GM04504 (cell line): Measurements from ENCODE around the gene MATR3.

Experiments used
- DNase-seq: peaks from one replicate; pipeline ENCODE4 v3.0.0-alpha.2; 2012; ENCODE audit warnings: low read depth

The MATR3 gene

DNA sequence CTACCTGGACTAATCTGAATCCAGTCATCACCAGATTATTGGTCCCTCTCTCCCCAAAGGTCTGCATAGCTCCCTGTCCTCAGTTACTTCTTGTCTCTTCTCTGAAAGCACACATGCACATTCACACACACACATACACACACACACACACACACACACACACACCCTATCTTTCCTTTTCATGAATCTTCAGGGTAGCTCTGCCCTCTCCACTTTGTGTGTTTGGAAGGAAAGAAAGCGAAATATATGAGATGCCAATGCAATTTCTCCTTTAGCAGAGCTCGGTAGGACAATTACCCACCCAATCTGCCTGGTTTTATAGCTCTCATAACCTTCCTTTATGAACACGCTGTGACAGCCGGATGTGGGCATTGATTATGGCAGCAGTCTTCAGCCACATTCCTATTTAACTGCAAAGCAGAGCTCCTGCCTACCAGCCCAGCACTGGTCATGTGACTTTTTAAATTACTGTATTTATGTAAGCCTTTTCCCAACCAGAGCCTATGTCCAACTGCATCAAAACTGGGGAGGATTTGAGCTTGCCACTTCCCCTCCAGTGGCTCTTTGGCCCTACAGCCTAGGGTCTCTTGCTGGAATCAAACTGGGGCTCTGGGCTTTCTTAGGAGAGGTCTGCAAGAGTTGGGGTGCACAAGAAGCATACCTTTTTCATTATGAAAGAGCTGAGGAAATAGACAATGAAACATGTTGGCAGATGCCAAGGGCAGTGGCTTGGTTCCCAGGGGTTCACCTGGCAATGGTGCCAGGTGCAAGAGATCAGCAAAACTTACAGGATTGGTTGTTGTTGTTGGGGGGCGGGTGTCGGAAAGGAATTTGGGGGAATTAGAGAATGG lies 20.8 kb upstream of the MATR3 start:
- DNase-seq, result peak; percentile 24

DNA sequence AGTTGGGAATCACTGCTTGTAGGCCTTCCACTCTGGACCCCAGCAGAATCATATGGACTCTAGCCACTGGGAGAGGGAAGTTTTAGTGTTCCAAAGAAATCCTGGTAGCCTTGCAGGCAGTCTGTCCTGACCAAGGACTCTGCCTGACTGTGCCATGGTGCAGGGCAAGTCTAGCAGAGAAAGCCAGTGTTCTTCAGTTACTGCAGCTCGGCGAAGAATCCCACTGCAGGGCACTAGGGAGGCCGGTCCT lies 20.3 kb upstream of the MATR3 start:
- DNase-seq, result no peak

DNA sequence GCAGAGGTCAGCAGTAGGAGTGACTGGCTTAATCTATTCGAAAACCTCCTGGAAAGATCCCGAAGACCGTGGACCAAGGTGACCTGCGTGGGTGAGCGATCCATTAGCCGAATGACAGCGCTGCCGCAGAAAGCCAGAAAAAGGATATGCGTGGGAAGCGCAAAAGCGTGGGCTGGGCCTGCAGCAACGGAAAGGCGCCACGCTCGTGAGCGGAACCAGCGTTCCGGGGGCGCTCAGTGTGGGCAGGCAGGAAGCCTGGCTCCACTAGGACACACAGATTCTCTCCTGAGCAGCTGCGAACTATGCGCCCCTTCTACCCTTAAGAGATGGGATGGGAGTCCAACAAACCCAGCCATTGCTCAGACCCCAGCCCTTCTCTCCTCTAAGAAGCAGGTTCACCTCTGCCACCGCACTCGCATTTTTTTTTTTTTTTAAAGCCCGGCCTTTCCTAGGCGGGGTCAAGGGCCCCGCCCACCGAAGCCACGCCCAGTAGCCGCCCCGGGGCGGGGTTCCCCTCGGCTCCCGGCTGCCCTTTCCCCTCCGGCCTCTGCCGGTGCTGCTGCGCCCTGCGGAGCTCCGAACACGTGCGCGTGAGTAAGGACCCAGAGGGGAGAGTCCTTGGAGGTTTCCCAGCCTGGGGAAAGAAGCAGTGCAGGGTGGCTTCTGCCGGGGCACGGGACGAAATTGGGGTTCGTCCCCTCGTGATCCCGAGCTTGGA lies 19.8 kb upstream of the MATR3 start:
- peak; percentile 59 for DNase-seq

- DNase-seq, result no peak
These were observed 18.0 kb upstream of the MATR3 start for GRCh38 chr5:139275536-139275935.

- no peak for DNase-seq
These were observed 17.6 kb upstream of the MATR3 start for GRCh38 chr5:139275956-139276355.

GRCh38 chr5:139276426-139276825 lies 17.1 kb upstream of the MATR3 start:
- no peak for DNase-seq

GRCh38 chr5:139277171-139277570 lies 16.4 kb upstream of the MATR3 start:
- no peak for DNase-seq

DNA sequence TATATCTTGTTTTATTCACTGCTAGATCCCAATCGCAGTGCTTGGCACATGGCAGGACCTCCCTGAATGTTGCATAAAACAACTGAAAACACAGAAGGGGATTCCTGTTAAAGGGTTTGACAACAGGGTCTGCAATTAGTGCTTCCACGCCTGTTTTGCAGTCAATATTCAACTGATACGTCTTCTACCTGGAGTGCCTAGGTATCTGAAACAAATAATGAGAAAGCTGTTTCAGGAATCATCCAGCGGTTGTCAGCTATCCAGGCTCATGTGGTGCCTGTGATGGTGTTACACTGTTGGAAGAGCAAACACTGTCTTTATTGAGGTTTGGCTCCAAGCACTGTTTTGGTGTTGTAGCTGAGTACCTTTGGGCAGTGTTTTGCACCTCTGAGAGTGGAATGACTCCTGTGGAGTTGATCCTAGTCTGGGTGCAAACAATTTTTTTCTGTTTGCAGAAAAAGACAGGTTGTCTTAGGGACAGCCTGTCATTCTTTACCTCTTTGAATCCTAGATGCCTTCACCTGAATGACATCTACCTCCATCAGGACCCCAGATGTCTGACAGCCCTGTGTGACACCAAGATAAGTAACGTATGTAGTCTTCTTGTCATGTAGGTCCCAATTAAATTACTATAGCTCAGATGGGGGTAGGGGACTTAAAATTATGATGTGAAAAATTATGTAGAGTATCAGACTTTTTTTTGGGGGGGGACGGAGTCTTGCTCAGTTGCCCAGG lies 14.8 kb upstream of the MATR3 start:
- DNase-seq, result no peak

DNA sequence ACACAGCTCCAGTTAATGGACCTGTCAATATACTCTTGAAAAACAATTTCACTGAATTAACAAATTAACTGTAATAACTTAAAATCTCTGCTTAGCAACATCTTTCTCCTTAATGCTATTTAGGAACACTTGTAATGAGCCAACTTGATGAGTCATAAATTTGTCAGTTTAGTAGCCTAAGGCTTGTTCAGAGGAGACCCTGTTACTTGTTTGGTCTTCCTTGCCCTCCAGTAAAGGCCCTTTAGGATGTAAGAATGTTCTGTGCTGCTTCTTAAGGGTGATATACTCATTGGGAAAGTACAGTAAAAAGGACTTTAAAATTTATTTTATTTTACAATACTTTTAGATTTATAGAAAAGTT lies 11.4 kb upstream of the MATR3 start:
- no peak for DNase-seq

- DNase-seq, result no peak
These were observed 10.0 kb upstream of the MATR3 start for GRCh38 chr5:139283252-139284166.

DNA sequence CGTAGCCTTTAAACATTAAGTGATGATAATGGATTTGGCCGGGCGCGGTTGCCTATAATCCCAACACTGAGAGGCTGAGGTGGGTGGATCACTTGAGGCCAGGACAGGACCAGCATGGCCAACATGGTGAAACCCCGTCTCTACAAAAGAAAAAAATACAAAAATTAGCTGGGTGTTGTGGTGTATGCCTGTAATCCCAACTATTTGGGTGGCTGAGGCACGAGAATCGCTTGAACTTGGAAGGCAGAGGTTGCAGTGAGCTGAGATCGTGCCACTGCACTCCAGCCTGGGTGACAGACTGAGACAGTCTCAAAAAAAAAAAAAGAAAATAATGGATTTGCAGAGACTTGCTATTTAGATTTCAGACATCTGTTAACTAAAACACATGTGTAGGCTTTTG lies 9.2 kb upstream of the MATR3 start:
- no peak for DNase-seq

- no peak for DNase-seq
These were observed 7.7 kb upstream of the MATR3 start for GRCh38 chr5:139285651-139286392.

DNA sequence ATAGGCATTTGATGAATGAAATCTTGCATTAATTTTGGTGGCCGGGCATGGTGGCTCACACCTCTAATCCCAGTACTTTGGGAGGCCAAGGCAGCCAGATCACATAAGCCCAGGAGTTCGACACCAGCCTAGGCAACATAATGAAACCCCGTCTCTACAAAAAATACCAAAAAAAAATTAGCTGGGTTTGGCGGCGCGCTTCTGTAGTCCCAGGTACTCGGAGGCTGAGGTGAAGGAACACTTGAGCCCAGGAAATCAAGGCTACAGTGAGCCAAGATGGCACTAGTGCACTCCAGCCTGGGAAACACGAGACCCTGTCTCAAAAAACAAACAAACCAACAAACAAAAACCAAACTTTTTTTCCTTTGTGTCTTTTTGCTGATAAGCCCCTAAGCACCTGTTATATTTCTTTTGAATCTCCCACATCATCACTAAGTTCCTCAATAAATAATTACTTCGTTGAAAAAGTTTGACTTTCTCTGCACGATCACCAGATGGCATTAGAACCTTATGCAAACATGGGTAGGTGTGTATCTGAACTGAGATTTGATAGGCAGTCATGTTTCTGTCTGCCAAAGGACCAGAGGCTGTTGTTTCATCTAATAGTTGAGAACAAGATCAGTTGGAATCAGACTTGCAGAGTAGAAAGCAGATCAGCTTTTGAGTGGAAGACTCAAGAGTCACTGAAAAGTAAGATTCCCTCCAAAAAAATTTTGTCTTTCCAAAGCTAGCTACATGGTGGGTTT lies 5.5 kb upstream of the MATR3 start:
- DNase-seq, result no peak

DNA sequence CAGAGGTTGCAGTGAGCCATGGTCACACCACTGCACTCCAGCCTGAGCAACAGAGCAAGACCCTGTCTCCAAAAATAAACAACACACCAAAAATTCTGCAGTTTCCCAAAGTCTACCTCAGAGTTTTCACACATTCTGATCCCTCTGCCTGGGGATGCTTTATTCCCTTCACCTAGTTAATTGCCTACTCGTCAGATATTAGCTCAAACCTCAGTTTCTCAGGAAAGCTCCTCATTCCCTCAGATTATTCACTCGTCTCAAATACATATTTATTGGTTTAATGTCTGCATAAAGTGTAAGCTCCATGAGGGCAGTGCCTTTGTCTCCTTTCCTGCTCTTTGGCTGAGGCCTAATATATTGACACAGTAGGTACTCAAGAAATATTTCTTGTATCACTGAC lies 2.5 kb upstream of the MATR3 start:
- no peak for DNase-seq

DNA sequence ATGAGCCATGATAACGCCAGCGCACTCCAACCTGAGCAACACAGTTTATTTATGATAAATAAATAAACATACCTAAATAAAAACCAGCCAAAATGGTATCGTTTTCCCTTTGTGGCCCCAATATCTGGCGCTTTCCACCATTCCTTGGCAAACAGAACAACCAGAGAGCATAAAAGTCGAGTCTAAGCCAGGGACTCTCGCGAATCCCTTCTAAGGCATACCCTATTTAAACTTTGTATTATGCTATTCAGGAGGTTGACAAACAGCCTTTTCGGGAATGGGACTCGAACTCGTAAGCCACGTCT lies 386 bp upstream of the MATR3 start:
- no peak for DNase-seq

DNA sequence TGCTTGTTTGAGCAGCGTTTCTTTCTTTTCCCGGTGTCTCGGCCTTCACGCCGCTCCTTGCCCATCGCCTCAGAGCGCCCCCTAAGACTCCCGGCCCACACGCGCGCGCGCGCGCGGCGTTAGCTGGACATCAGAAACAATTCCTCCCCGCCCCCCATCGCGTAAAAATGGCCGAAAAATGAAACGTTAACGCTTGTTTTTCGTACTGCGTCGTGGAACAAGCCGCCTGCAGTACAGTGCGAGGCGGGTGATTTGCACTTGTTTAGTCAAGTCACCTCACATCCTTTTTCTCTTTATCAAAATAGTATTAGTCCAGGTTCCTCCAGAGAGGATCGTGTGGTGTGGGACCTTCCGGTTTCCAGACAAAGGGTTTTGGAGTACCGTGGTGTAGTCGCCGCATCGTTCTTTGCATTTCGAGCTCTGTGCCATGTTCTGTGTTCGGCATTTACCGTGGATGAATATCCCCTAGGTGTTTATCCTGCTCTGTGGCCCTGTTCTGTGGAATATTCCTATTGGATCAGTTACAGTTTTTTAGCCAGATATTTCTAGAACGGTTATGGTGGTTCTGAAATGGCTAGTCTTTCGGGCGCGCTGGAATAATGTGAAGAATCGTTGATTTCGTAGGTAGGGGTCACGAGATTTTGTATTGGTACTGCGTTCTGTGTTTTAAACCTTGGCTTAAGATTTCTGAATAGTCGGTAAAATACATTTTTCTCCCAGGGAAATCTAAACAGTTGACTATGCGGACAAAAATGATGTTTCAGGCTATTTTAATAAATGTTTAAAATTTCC lies 1.0 kb downstream of the MATR3 start:
- DNase-seq, result peak; percentile 65

- DNase-seq, result no peak
These were observed 2.0 kb downstream of the MATR3 start for GRCh38 chr5:139295346-139296057.

- DNase-seq, result no peak
These were observed 2.7 kb downstream of the MATR3 start for GRCh38 chr5:139296198-139296597.

GRCh38 chr5:139296862-139297326 lies 3.4 kb downstream of the MATR3 start:
- no peak for DNase-seq
